ENCODE results near the gene PAX3.
"Not testable (repeated sequence)": the region's sequence is repeated elsewhere in the genome, so short reads cannot be mapped to it uniquely, and the experiment has no call there.

Gene PAX3

DNA sequence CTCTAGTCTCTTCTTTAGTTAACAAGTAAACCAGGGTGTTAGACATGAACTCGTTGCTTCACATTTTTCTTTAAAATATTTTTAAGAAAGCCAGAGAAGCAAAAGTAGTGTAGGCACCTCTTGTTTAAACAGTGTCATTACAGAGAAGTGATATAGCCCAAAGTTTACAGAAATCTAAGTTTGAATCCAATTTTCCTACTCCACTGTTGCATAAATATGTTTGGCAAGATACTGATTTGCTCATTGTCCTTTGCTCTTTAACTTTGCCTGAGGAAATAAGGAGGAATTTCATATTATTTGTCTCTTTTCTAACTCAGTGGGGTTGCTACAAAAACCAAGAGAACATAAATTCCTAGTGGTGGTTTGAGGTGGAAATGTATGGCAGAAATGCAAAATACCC is 81.1 kb downstream of the PAX3 start:
- DNase-seq (ENCODE audit: low read depth in 2 of 2, low spot score in 1 of 2) = no peak

- DNase-seq (ENCODE audit: low read depth in 2 of 2, low spot score in 1 of 2) = no peak
These were observed 83.9 kb downstream of the PAX3 start for GRCh38 chr2:222214885-222215284.

DNA sequence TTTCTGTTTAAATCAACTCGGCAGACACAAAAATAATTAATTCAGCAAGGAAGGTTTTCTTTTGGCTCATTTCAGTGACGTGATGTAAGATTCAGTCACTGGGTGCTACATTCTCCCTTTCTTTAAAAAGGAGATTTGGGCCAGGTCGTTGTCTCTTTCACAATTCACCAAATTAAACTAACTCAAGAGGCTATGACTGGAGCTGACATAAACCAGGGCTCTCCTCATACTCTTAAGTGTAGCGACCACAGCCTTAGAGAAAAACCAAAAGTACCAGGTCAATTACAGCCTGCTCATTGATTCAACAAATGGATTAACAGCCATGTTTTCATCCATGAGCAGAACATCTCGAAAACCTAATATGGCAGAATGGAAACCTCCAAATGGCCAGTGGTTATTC is 85.7 kb downstream of the PAX3 start:
- no peak for DNase-seq (ENCODE audit: low read depth in 2 of 2, low spot score in 1 of 2)

GRCh38 chr2:222212571-222212970 is 86.2 kb downstream of the PAX3 start:
- DNase-seq (ENCODE audit: low read depth in 2 of 2, low spot score in 1 of 2) = no peak

- no peak for DNase-seq (ENCODE audit: low read depth in 2 of 2, low spot score in 1 of 2)
These were observed 90.6 kb downstream of the PAX3 start for GRCh38 chr2:222208010-222208690.

DNA sequence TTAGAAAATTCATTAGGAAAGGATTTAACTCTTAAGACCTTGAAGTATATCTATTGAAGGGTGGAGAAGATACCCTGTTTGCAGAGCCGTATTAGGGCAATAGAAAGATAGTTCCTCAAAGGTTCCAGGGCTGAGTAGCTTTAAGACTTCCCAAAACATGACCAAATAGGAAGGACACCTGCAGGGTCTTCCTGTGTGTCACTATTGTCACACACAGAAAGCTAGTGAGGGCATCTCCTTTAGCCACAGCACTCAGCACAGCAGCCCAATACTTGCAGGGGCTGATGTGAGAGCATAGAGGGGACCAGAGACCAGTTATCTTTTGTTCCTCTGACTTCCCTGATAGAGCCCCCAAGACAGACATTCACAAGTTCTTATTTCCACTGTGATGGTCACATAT is 93.7 kb downstream of the PAX3 start:
- no peak for DNase-seq (ENCODE audit: low read depth in 2 of 2, low spot score in 1 of 2)

DNA sequence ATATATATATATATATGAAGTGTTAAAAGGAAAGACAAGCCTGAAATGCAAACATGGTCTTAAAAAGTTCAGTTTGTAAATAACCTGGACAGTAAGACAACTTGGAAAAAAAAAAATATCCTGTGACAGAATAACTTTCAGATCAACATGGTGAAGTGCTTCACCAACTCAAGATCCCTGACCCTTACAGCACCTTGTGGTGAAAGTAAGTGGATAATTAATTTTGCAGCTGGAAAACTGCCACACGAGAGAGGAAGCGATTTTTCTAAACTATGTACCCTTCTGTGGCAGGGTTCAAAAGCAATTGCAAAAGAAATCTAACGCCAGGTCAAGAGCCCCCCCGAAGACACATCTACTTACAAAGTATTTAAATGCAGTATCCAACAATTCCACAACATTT is 95.8 kb downstream of the PAX3 start:
- DNase-seq (ENCODE audit: low read depth in 2 of 2, low spot score in 1 of 2) = no peak

- DNase-seq (ENCODE audit: low read depth in 2 of 2, low spot score in 1 of 2) = no peak
These were observed 102.6 kb downstream of the PAX3 start for GRCh38 chr2:222196159-222196558.

DNA sequence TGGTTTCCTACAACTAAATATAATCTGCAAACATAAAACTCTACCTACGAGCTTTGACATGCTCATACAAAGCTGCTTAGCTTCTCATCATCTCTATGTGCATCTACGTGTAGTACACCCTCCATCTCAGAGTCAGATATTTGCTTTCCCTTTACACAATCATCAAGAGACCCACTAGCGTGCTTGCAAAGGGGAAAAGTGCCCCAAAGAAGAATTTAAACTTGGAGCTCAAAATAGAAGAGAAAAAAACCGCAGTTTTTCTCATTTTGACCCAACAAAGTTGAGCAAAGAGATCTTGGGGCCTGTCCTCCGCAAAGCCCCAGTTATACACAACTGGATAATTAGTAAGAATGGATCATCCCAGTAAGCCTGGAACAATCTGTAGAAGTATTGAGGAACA is 104.1 kb downstream of the PAX3 start:
- DNase-seq (ENCODE audit: low read depth in 2 of 2, low spot score in 1 of 2) = no peak

GRCh38 chr2:222193328-222193983 is 105.3 kb downstream of the PAX3 start:
- no peak for DNase-seq (ENCODE audit: low read depth in 2 of 2, low spot score in 1 of 2)

- no peak for DNase-seq (ENCODE audit: low read depth in 2 of 2, low spot score in 1 of 2)
These were observed 118.2 kb downstream of the PAX3 start for GRCh38 chr2:222180619-222181018.

DNA sequence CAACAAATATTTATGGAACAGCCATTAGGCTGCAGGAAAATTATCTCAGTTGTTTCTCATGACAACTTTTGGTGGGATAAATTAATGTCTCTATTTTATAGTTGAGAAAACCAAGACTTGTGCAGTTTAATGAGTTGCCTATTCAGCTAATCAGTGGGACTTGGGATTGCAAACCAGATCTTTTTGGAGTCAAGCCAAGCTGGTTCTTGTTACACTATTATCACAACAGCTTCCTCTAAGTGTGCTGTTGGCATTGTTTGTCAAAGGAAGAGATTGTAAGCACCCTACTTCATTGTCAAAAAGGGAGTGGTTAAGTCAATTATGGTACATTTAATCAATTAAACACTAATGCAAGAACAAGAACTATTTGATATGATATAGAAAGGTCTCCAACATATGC is 119.2 kb downstream of the PAX3 start:
- no peak for DNase-seq (ENCODE audit: low read depth in 2 of 2, low spot score in 1 of 2)

DNA sequence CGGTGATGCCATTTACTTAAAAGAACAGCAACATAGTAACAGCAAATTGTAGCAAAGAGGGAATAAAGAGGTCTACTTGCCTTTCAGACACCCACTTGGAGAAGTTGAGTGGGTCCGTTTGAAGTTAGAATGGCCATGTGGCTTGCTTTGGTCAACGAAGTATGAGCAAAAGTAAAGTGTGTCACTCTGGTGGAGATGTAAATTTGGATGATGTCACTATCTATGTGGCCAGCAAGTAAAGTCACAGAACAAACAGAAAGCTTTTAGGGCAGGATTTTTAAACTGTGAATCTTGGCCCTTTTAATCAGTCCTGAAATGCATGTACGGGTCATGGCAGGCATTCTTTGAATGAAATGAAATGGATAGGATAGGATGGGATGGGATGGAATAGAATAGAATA is 120.3 kb downstream of the PAX3 start:
- no peak for DNase-seq (ENCODE audit: low read depth in 2 of 2, low spot score in 1 of 2)

GRCh38 chr2:222176890-222177289 is 121.9 kb downstream of the PAX3 start:
- DNase-seq (ENCODE audit: low read depth in 2 of 2, low spot score in 1 of 2) = no peak

DNA sequence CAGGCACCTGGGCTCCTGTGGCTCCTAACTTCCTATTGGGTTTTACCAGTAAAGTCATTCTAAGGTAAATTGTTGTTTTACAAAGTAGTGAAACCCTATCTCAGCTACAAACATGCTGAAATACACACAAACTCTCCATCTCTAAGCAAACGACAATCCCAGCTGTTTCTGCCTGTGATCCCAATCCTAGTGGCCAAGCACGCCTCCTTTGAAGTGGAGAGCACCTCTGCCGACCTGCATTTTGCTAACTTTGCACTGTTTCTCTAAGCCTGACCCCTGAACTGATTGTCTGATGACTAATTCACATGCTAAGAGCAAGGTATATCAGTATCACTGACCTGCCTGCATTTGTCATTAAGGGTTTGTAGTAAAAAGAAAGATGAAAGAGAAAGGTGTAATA is 124.3 kb downstream of the PAX3 start:
- no peak for DNase-seq (ENCODE audit: low read depth in 2 of 2, low spot score in 1 of 2)

- no peak for DNase-seq (ENCODE audit: low read depth in 2 of 2, low spot score in 1 of 2)
These were observed 129.5 kb downstream of the PAX3 start for GRCh38 chr2:222169346-222169745.

GRCh38 chr2:222167762-222168161 is 131.0 kb downstream of the PAX3 start:
- DNase-seq (ENCODE audit: low read depth in 2 of 2, low spot score in 1 of 2) = no peak

DNA sequence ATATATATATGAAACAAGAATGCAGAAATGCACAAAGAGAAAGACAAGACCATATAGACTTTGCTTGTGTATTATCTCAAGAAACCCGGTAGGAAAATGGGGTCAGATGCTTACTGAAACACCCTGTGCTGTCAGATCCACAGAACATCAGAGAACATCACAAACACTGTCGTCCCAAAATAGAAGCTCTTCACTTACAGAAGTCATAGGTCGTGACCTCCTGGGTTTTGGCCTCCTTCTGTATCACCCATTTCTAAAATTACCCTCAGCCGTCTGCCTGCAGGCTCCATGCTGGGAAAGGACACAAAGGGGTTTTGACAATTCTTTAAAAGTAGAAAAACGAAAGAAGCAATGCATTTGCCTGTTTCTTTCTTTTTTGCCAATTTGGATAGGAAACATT is 137.9 kb downstream of the PAX3 start:
- no peak for DNase-seq (ENCODE audit: low read depth in 2 of 2, low spot score in 1 of 2)

DNA sequence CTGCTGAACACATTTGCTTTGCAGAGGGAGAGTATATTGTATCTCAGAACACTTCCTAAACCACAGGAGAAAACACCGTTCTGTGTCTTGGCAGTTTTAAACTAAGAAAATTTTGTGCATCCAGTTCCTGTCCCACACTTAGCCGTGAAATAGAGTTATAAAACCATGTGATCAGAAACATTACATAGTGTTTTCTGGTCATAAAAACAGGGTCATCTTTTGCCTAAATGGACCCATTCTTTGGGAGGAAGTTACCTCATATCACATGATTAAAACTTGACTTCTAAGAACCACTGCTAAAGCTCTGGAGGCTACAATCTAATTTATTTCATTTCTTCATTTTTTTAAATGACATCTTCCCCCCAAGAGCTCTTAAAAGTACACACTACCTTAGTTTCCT is 138.7 kb downstream of the PAX3 start:
- DNase-seq (ENCODE audit: low read depth in 2 of 2, low spot score in 1 of 2) = no peak

GRCh38 chr2:222159221-222159620 is 139.6 kb downstream of the PAX3 start:
- DNase-seq (ENCODE audit: low read depth in 2 of 2, low spot score in 1 of 2) = no peak

GRCh38 chr2:222155003-222155664 is 143.7 kb downstream of the PAX3 start:
- DNase-seq (ENCODE audit: low read depth in 2 of 2, low spot score in 1 of 2) = not testable (repeated sequence)
